HFFc6 (cell line): Measurements from ENCODE around the gene ATG3. TPM values are rescaled to one million over a fixed set of nuclear protein-coding genes. Genes with fewer than 3 reads are reported as not detected.

ENCODE experiments used
- DNase-seq: peaks from one replicate; pipeline ENCODE4 v3.0.0-alpha.2; 2018
- H3K27ac Mint-ChIP-seq: 2 replicates; pipeline ENCODE4 v1.8.0; 2020; ENCODE audit warnings: mild to moderate bottlenecking, mixed read lengths
- H3K27me3 Mint-ChIP-seq: 2 replicates; pipeline ENCODE4 v1.8.0; 2021; ENCODE audit warnings: mild to moderate bottlenecking, moderate library complexity, mixed read lengths; ENCODE audit not compliant: insufficient read depth
- H3K36me3 Mint-ChIP-seq: 2 replicates; pipeline ENCODE4 v1.8.0; 2021; ENCODE audit warnings: low read depth, mixed read lengths
- H3K4me1 Mint-ChIP-seq: 2 replicates; pipeline ENCODE4 v1.8.0; 2020; ENCODE audit warnings: low read depth, mixed read lengths
- H3K4me3 Mint-ChIP-seq: 2 replicates; pipeline ENCODE4 v1.8.0; 2020; ENCODE audit warnings: mild to moderate bottlenecking, moderate library complexity, mixed read lengths
- H3K9me3 Mint-ChIP-seq: 2 replicates; pipeline ENCODE4 v1.8.0; 2020; ENCODE audit warnings: mild to moderate bottlenecking, mixed read lengths
- total RNA-seq, 6 experiments: library from RNA; stranded (reverse); fragmentation: NEBNext Ultra II Directional; extraction: Animal tissue kit (Norgen Biotek cat#: 25700); gene quantifications; 2 replicates in 1 of 6; 3 replicates in 5 of 6; pipeline ENCODE4 v1.2.3, GENCODE V29; 2021
- TF ChIP-seq, protein P1 (sequence below): fragments of 200-600 bp; sonication (generic); IDR thresholded peaks from 2 replicates; pipeline ENCODE4 v1.5.0; 2021; ENCODE audit warnings: antibody characterized with exemption, mild to moderate bottlenecking

Gene ATG3
- total RNA-seq, 6 experiments from 2014 or later: 61.8 to 75.9 (median 71.5) TPM

DNA sequence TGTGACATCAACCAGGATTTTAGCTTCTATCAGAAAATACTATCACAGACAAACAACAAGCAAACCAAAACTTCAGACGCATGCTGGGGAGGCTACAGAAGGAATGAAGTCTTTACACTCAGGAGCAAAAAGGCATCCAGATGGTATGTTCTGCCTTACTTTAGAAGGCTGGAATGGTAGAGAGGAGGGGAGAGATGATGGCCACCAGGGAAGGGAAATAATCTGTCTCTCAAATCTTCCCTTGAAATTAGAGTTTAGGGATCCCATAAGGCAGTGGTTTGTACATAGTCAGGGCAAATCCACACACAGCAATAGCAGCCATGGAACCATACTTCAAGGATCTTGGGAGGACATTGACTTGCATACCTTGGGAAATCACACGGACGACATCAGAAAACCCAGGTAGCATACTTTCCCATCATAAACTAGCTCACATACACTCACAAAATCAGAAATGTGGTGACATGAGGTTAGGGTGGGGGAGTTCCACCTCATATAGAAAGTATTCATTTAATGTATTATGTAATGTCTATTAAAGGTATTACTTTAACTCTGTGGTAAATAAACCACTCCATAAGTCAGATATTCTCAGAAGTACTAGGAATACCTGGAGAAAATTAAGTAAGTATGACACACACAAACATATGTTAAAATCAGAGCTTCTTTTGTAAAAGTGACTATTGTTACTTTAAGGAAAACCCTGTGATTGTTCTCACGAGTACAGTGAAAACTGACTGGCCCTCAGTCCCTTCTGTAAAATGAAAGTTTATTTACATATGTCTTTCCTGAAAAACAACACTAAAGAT is 71.9 kb downstream of the ATG3 start:
- Mint-ChIP-seq H3K4me3 (no peak overlapping the region), H3K9me3 (no peaks in the 10 kb centered on the region; the same call in 1 of the 2 replicates), H3K4me1 (no peaks in the 10 kb centered on the region), H3K27me3 (peaks cover 6% of the 10 kb centered on the region; the same call in 1 of the 2 replicates), H3K27ac (no peak overlapping the region), H3K36me3 (no peaks in the 10 kb centered on the region)
- DNase-seq: no peak
- TF ChIP-seq, protein P1, sequence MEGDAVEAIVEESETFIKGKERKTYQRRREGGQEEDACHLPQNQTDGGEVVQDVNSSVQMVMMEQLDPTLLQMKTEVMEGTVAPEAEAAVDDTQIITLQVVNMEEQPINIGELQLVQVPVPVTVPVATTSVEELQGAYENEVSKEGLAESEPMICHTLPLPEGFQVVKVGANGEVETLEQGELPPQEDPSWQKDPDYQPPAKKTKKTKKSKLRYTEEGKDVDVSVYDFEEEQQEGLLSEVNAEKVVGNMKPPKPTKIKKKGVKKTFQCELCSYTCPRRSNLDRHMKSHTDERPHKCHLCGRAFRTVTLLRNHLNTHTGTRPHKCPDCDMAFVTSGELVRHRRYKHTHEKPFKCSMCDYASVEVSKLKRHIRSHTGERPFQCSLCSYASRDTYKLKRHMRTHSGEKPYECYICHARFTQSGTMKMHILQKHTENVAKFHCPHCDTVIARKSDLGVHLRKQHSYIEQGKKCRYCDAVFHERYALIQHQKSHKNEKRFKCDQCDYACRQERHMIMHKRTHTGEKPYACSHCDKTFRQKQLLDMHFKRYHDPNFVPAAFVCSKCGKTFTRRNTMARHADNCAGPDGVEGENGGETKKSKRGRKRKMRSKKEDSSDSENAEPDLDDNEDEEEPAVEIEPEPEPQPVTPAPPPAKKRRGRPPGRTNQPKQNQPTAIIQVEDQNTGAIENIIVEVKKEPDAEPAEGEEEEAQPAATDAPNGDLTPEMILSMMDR: no peak

DNA sequence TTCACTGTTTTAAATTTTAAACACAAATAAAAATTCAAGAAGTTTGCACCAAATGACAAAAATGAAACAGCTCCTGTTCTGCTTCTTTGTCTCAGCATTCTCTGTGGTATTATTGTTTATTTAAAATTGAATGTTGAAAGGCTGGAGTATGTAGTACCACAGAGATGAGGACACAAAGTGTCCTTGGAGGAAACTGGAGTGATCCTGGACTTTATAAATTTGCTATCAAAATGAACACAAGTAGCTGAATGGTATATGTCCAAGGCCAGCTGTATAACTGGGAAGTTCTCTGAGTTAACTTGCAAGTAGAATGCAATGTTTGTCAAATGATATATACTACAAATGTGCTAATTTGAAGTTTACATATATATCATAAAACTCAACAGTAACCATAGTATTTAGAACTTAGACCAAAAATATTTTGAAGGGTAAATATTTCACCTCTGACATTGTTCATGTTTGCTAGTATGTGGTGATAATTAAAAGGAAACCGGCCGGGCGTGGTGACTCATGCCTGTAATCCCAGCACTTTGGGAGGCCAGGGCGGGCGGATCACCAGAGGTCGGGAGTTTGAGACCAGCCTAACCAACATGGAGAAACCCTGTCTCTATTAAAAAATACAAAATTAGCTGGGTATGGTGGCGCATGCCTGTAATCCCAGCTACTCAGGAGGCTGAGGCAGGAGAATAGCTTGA is 74.8 kb downstream of the ATG3 start:
- TF ChIP-seq, protein P1: no peak
- Mint-ChIP-seq H3K27ac (no peak overlapping the region), H3K27me3 (peaks cover 7% of the 10 kb centered on the region; the same call in 1 of the 2 replicates), H3K4me1 (no peaks in the 10 kb centered on the region), H3K9me3 (no peaks in the 10 kb centered on the region), H3K36me3 (no peaks in the 10 kb centered on the region), H3K4me3 (no peak overlapping the region)
- no peak for DNase-seq

GRCh38 chr3:112484352-112484751 is 77.4 kb downstream of the ATG3 start:
- no peak overlapping the region for H3K4me3 Mint-ChIP-seq
- H3K9me3 Mint-ChIP-seq: no peaks in the 10 kb centered on the region
- H3K36me3 Mint-ChIP-seq: no peaks in the 10 kb centered on the region
- no peaks in the 10 kb centered on the region for H3K4me1 Mint-ChIP-seq
- H3K27ac Mint-ChIP-seq: no peak overlapping the region
- DNase-seq: no peak
- H3K27me3 Mint-ChIP-seq: peaks cover 13% of the 10 kb centered on the region; the same call in 1 of the 2 replicates
- TF ChIP-seq, protein P1: no peak

DNA sequence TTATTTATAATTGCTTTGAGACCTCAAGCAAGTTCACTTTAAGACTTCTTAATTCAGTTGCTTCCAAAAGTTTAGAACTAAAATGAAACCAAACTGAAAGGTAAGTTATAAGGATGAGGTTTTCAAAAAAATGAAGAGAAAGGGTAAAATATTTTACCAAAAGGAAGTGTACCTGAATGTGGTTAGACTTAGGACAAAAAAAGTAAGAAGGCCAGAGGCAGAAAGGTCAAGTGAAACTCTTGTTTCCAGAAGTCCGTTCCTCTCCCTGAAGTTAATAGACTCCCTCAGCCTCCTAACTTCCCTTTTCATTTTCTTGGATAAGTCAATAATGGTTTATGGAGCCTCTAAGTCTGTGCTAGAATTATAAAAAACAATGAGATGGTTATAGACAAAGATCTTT is 79.1 kb downstream of the ATG3 start:
- DNase-seq: no peak
- TF ChIP-seq, protein P1: no peak
- no peaks in the 10 kb centered on the region for H3K36me3 Mint-ChIP-seq
- peak overlapping the region; percentile 35; the same call in 1 of the 2 replicates for H3K4me3 Mint-ChIP-seq
- H3K4me1 Mint-ChIP-seq: no peaks in the 10 kb centered on the region
- peaks cover 10% of the 10 kb centered on the region; the same call in 1 of the 2 replicates for H3K27me3 Mint-ChIP-seq
- H3K27ac Mint-ChIP-seq: no peak overlapping the region
- H3K9me3 Mint-ChIP-seq: no peaks in the 10 kb centered on the region

Other genes starting within 250 kb of the ATG3 start
- not detected for gene CD200, start 228.8 kb downstream of the ATG3 start, total RNA-seq
- gene BTLA, start 62.5 kb downstream of the ATG3 start, total RNA-seq: not detected
- 10 to 100 TPM; 29.2 to 37.3 (median 35.0) TPM for gene SLC35A5, start 83 bp upstream of the ATG3 start, total RNA-seq
- gene CCDC80, start 79.2 kb upstream of the ATG3 start, total RNA-seq: 100 to 1,000 TPM; 326 to 388 (median 358) TPM